Neural cell (in vitro differentiated cells): Measurements from ENCODE around the gene MRPS5. TPM values are rescaled to one million over a fixed set of nuclear protein-coding genes. Genes with fewer than 3 reads are reported as not detected.

ENCODE experiments used
- H2AFZ ChIP-seq: fragments of 200-600, 300-800 bp; sonication (generic), shearing (Covaris generic); 2 replicates; pipeline ENCODE4 v1.6.0; 2014; ENCODE audit warnings: low read depth, mild to moderate bottlenecking, antibody characterized with exemption, low read length, moderate library complexity
- H3F3A ChIP-seq: fragments of 200-600 bp; shearing (Covaris generic); 2 replicates; pipeline ENCODE4 v1.6.1; 2016; ENCODE audit warnings: mild to moderate bottlenecking, moderate library complexity, mixed read lengths, antibody characterized with exemption, low read length; ENCODE audit not compliant: insufficient read depth, poor library complexity, severe bottlenecking
- H3K27ac ChIP-seq: fragments of 200-600, 300-800 bp; sonication (generic), shearing (Covaris generic); 2 replicates; pipeline ENCODE4 v1.5.1; 2014; ENCODE audit warnings: mild to moderate bottlenecking, low read length, moderate library complexity
- H3K27me3 ChIP-seq: fragments of 300-800, 200-600 bp; sonication (generic), shearing (Covaris generic); 2 replicates; pipeline ENCODE4 v1.6.0; 2014; ENCODE audit warnings: mild to moderate bottlenecking, low read depth, low read length, moderate library complexity; ENCODE audit not compliant: insufficient read depth
- H3K36me3 ChIP-seq: fragments of 300-800, 200-600 bp; sonication (generic), shearing (Covaris generic); 2 replicates; pipeline ENCODE4 v1.5.1; 2014; ENCODE audit warnings: mild to moderate bottlenecking, antibody characterized with exemption, low read length, moderate library complexity; ENCODE audit not compliant: insufficient read depth
- H3K4me2 ChIP-seq: fragments of 300-800, 200-600 bp; sonication (generic), shearing (Covaris generic); 2 replicates; pipeline ENCODE4 v1.6.0; 2014; ENCODE audit warnings: mild to moderate bottlenecking, low read length
- H3K4me3 ChIP-seq: fragments of 300-800, 200-600 bp; sonication (generic), shearing (Covaris generic); 2 replicates; pipeline ENCODE4 v1.5.1; 2014; ENCODE audit warnings: mild to moderate bottlenecking, low read length, moderate library complexity
- H3K79me2 ChIP-seq: fragments of 200-600 bp; shearing (Covaris generic); replicated peaks from 2 replicates; pipeline ENCODE4 v1.6.0; 2014; ENCODE audit warnings: mild to moderate bottlenecking, low read length, moderate library complexity; ENCODE audit not compliant: insufficient read depth
- H3K9ac ChIP-seq: fragments of 300-800, 200-600 bp; sonication (generic), shearing (Covaris generic); 2 replicates; pipeline ENCODE4 v1.6.1; 2016; ENCODE audit warnings: mild to moderate bottlenecking, low read length, mixed read lengths
- H3K9me2 ChIP-seq: fragments of 200-600 bp; shearing (Covaris generic); 2 replicates; pipeline ENCODE4 v1.6.1; 2016; ENCODE audit warnings: mild to moderate bottlenecking, low read length, mixed read lengths; ENCODE audit not compliant: insufficient read depth
- H3K9me3 ChIP-seq: fragments of 200-600, 300-800 bp; sonication (generic), shearing (Covaris generic); 2 replicates; pipeline ENCODE4 v1.6.1; 2016; ENCODE audit warnings: mild to moderate bottlenecking, mixed run types, low read length, moderate library complexity, mixed read lengths
- H4K20me1 ChIP-seq: fragments of 200-600 bp; shearing (Covaris generic); 2 replicates; pipeline ENCODE4 v1.6.1; 2016; ENCODE audit warnings: mild to moderate bottlenecking, mixed run types; ENCODE audit not compliant: insufficient read depth
- CTCF ChIP-seq: fragments of 450-650 bp; IDR thresholded peaks from 2 replicates; pipeline ENCODE4 v1.5.1; 2014; ENCODE audit warnings: antibody characterized with exemption, mild to moderate bottlenecking, moderate library complexity; ENCODE audit not compliant: poor library complexity, severe bottlenecking
- EP300 ChIP-seq: fragments of 450-650 bp; conservative IDR thresholded peaks from 2 replicates; pipeline ENCODE4 v1.6.1; 2014; ENCODE audit warnings: antibody characterized with exemption, mild to moderate bottlenecking, moderate library complexity; ENCODE audit not compliant: poor library complexity, severe bottlenecking
- EZH2 ChIP-seq: fragments of 200-600, 300-800 bp; shearing (Covaris generic), sonication (generic); IDR thresholded peaks from 2 replicates; pipeline ENCODE4 v1.6.1; 2014; ENCODE audit warnings: antibody characterized with exemption, low read length, borderline replicate concordance, mild to moderate bottlenecking; ENCODE audit not compliant: insufficient read depth, poor library complexity, severe bottlenecking
- MXI1 ChIP-seq: fragments of 450-650 bp; conservative IDR thresholded peaks from 2 replicates; pipeline ENCODE4 v1.6.1; 2014; ENCODE audit warnings: antibody characterized with exemption, mild to moderate bottlenecking; ENCODE audit not compliant: poor library complexity, severe bottlenecking
- POLR2AphosphoS5 ChIP-seq: IDR thresholded peaks from 2 replicates; pipeline ENCODE4 v1.6.1; 2012
- RAD21 ChIP-seq: fragments of 450-650 bp; conservative IDR thresholded peaks from 2 replicates; pipeline ENCODE4 v1.6.1; 2014; ENCODE audit warnings: antibody characterized with exemption, mild to moderate bottlenecking, moderate library complexity
- REST ChIP-seq: IDR thresholded peaks from 2 replicates; pipeline ENCODE4 v1.6.1; 2012; ENCODE audit warnings: borderline replicate concordance
- SMC3 ChIP-seq: fragments of 450-650 bp; conservative IDR thresholded peaks from 2 replicates; pipeline ENCODE4 v1.6.1; 2014; ENCODE audit warnings: antibody characterized with exemption, mild to moderate bottlenecking, moderate library complexity; ENCODE audit not compliant: poor library complexity
- TAF1 ChIP-seq: IDR thresholded peaks from 2 replicates; pipeline ENCODE4 v1.6.1; 2012; ENCODE audit warnings: low read depth
- polyA plus RNA-seq: library from polyadenylated mRNA; depleted of rRNA; stranded (reverse); fragments of >200 nt; gene quantifications from 2 replicates; pipeline ENCODE4 v1.2.3, GENCODE V29; 2014

Gene MRPS5
- polyA plus RNA-seq, 1 donor from 2014 or later: 167 TPM

- Histone ChIP-seq H3K9ac (no peak overlapping the region), H3K27ac (no peak overlapping the region), H3K9me3 (peaks cover 8% of the 10 kb centered on the region), H4K20me1 (no peaks in the 10 kb centered on the region), H3K9me2 (no peaks in the 10 kb centered on the region), H3K36me3 (no peaks in the 10 kb centered on the region), H3F3A (no peaks in the 10 kb centered on the region), H3K79me2 (no peaks in the 10 kb centered on the region), H3K4me3 (no peak overlapping the region), H3K27me3 (no peaks in the 10 kb centered on the region), H3K4me2 (no peak overlapping the region), H2AFZ (no peak overlapping the region)
- no peak for TF ChIP-seq EZH2
- TF ChIP-seq REST: no peak
- TF ChIP-seq TAF1: no peak
- no peak for TF ChIP-seq SMC3
- TF ChIP-seq RAD21: no peak
- no peak for TF ChIP-seq CTCF
These were observed 81.2 kb downstream of the MRPS5 start for GRCh38 chr2:95040426-95040825.

- H4K20me1 ChIP-seq: no peaks in the 10 kb centered on the region
- no peaks in the 10 kb centered on the region for H3K9me2 ChIP-seq
- no peak overlapping the region for H3K27ac ChIP-seq
- H3K27me3 ChIP-seq: no peaks in the 10 kb centered on the region
- H3F3A ChIP-seq: no peaks in the 10 kb centered on the region
- TF ChIP-seq POLR2AphosphoS5 (no peak), SMC3 (no peak), RAD21 (no peak), MXI1 (no peak), EZH2 (no peak), CTCF (no peak), REST (no peak), TAF1 (no peak), EP300 (no peak)
- H3K4me3 ChIP-seq: no peak overlapping the region
- H3K9ac ChIP-seq: no peak overlapping the region
- no peaks in the 10 kb centered on the region for H3K36me3 ChIP-seq
- peaks cover 8% of the 10 kb centered on the region for H3K9me3 ChIP-seq
- no peaks in the 10 kb centered on the region for H3K79me2 ChIP-seq
- H3K4me2 ChIP-seq: no peak overlapping the region
- no peak overlapping the region for H2AFZ ChIP-seq
These were observed 81.6 kb downstream of the MRPS5 start for GRCh38 chr2:95039978-95040377.
